ENCODE measurements around the gene COX19. TPM values are rescaled to one million over a fixed set of nuclear protein-coding genes. Genes with fewer than 3 reads are reported as not detected.
"Not testable (repeated sequence)": the region's sequence is repeated elsewhere in the genome, so short reads cannot be mapped to it uniquely, and the experiment has no call there.

Gene COX19
- total and polyA plus RNA-seq, 2 donors (not counting 1 experiment from before 2014, with no cell fraction given) = 14.7 to 38.3 TPM

- Histone ChIP-seq H3K4me2 (replicated peaks; ENCODE audit: low read depth, low read length, poor library complexity, severe bottlenecking) (no peak overlapping the region), H3K36me3 (replicated peaks in 1 of 2; ENCODE audit: control extremely low read depth in 1 of 2, control insufficient read depth in 1 of 2, extremely low read depth in 1 of 2, insufficient read depth in 2 of 2, low read length in 1 of 2) (peaks cover 0 to 4% of the 10 kb centered on the region in 2 experiments), H3K4me3 (ENCODE audit: control extremely low read depth in 1 of 5, extremely low read depth in 1 of 5, insufficient read depth in 1 of 5, low read depth in 2 of 5, low read length in 4 of 5) (no peak overlapping the region), H3K9me3 (ENCODE audit: control extremely low read depth in 1 of 3, control insufficient read depth in 2 of 3, insufficient read depth in 1 of 3, low read length in 2 of 3) (peaks cover 0 to 20% (median 0%) of the 10 kb centered on the region in 3 donors), H3K4me1 (ENCODE audit: control insufficient read depth in 2 of 2, insufficient read depth in 2 of 2, low read length in 2 of 2) (peaks cover 17 to 42% of the 10 kb centered on the region in 2 donors), H3K79me2 (ENCODE audit: control insufficient read depth, insufficient read depth, low read length) (no peaks in the 10 kb centered on the region), H3K27ac (ENCODE audit: low read length in 2 of 2) (no peak overlapping the region), H2AFZ (ENCODE audit: insufficient read depth, low read depth, low read length, poor library complexity, severe bottlenecking) (no peak overlapping the region), H4K20me1 (ENCODE audit: control insufficient read depth, insufficient read depth, low read length, poor library complexity, severe bottlenecking) (peaks cover 31% of the 10 kb centered on the region), H3K27me3 (replicated peaks in 1 of 4; ENCODE audit: control extremely low read depth in 1 of 4, control insufficient read depth in 3 of 4, insufficient read depth in 4 of 4, low read length in 3 of 4) (peaks cover 0 to 26% (median 0%) of the 10 kb centered on the region in 4 experiments), H3K9ac (ENCODE audit: low read length) (no peak overlapping the region)
- no peak overlapping the region for H3K4me3 Mint-ChIP-seq
- H3K27me3 Mint-ChIP-seq = peaks cover 19% of the 10 kb centered on the region
- H3K9me3 Mint-ChIP-seq (ENCODE audit: insufficient read depth) = no peaks in the 10 kb centered on the region
- POLR2A ChIA-PET = no interaction called here
- 87% methylated on average over 37 of the region's 37 CpGs for WGBS (ENCODE audit: insufficient coverage)
- H3K27ac Mint-ChIP-seq = no peak overlapping the region
- no peak for ATAC-seq (ENCODE audit: low read depth)
- no peak for DNase-seq
- no peak for TF ChIP-seq CTCF (IDR thresholded peaks at IDR 0.05)
- TF ChIP-seq EZH2 (IDR thresholded peaks at IDR 0.05; ENCODE audit: borderline replicate concordance, insufficient read depth, low read depth, low read length, poor library complexity, severe bottlenecking) = no peak
- H3K4me1 Mint-ChIP-seq = peaks cover 33% of the 10 kb centered on the region
- CTCF ChIA-PET = interaction anchor here (0.9 kb wide), 1 partner anchor 52 kb away, joined by 3 read pairs; no protein-coding TSS in a partner anchor
- intact Hi-C loops (cut with micrococcal nuclease) = no loop called here
Observed at GRCh38 chr7:961546-962400, 13.6 kb downstream of the COX19 start.

- H3K27ac ChIP-seq (ENCODE audit: low read length in 2 of 2); H3K9me3 Mint-ChIP-seq (ENCODE audit: insufficient read depth); H3K9ac ChIP-seq (ENCODE audit: low read length); H3K4me3 ChIP-seq (ENCODE audit: control extremely low read depth in 1 of 5, extremely low read depth in 1 of 5, insufficient read depth in 1 of 5, low read depth in 2 of 5, low read length in 4 of 5); H2AFZ ChIP-seq (ENCODE audit: insufficient read depth, low read depth, low read length, poor library complexity, severe bottlenecking); H3K79me2 ChIP-seq (ENCODE audit: control insufficient read depth, insufficient read depth, low read length); intact Hi-C loops (cut with micrococcal nuclease); H3K27ac Mint-ChIP-seq; CTCF ChIA-PET; POLR2A ChIA-PET; ATAC-seq (ENCODE audit: low read depth); H3K4me3 Mint-ChIP-seq; DNase-seq; H3K36me3 ChIP-seq (replicated peaks in 1 of 2; ENCODE audit: control extremely low read depth in 1 of 2, control insufficient read depth in 1 of 2, extremely low read depth in 1 of 2, insufficient read depth in 2 of 2, low read length in 1 of 2); H3K4me2 ChIP-seq (replicated peaks; ENCODE audit: low read depth, low read length, poor library complexity, severe bottlenecking): not testable (repeated sequence)
- Histone ChIP-seq H4K20me1 (ENCODE audit: control insufficient read depth, insufficient read depth, low read length, poor library complexity, severe bottlenecking) (peaks cover 26% of the 10 kb centered on the region), H3K9me3 (ENCODE audit: control extremely low read depth in 1 of 3, control insufficient read depth in 2 of 3, insufficient read depth in 1 of 3, low read length in 2 of 3) (peaks cover 0 to 20% (median 0%) of the 10 kb centered on the region in 3 donors), H3K27me3 (replicated peaks in 1 of 4; ENCODE audit: control extremely low read depth in 1 of 4, control insufficient read depth in 3 of 4, insufficient read depth in 4 of 4, low read length in 3 of 4) (peaks cover 0 to 26% (median 0%) of the 10 kb centered on the region in 4 experiments), H3K4me1 (ENCODE audit: control insufficient read depth in 2 of 2, insufficient read depth in 2 of 2, low read length in 2 of 2) (peaks cover 17 to 49% of the 10 kb centered on the region in 2 donors)
- H3K27me3 Mint-ChIP-seq = peaks cover 19% of the 10 kb centered on the region
- H3K4me1 Mint-ChIP-seq = peaks cover 29% of the 10 kb centered on the region
- 73% methylated on average over 4 of the region's 13 CpGs for WGBS (ENCODE audit: insufficient coverage)
Observed at GRCh38 chr7:960972-961371, 14.4 kb downstream of the COX19 start.

Measured in B cell (primary cell).